Measurements from ENCODE around the gene CPB1.

GRCh38 chr3:148878095-148878494 is 50.5 kb downstream of the CPB1 start:
- TF ChIP-seq CTCF (IDR thresholded peaks at IDR 0.05; ENCODE audit: low read depth, low read length, poor library complexity, severe bottlenecking), result no peak
- TF ChIP-seq EZH2phosphoT487 (IDR thresholded peaks at IDR 0.05; ENCODE audit: borderline replicate concordance, low read length), result no peak
